ENCODE measurements around the gene BICD1. TPM values are rescaled to one million over a fixed set of nuclear protein-coding genes. Genes with fewer than 3 reads are reported as not detected.
A peak's percentile ranks its signal among the peaks of the same experiment; 100 is the strongest.

BICD1 gene
- total and polyA plus RNA-seq, 7 donors = 0.60 to 16.0 (median 9.4) TPM

GRCh38 chr12:32134101-32134888, 27.6 kb downstream of the BICD1 start:
- intact Hi-C loops (cut with DNase I) = no loop called here

GRCh38 chr12:32135967-32136366, 29.3 kb downstream of the BICD1 start:
- Histone ChIP-seq H3K36me3 (no peaks in the 10 kb centered on the region), H3K27ac (no peak overlapping the region), H3K4me1 (peaks cover 0 to 31% (median 11%) of the 10 kb centered on the region in 4 donors), H3K9me3 (no peaks in the 10 kb centered on the region), H3K4me3 (no peak overlapping the region), H3K27me3 (no peaks in the 10 kb centered on the region)
- intact Hi-C loops (cut with DNase I) = no loop called here
- TF ChIP-seq POLR2AphosphoS5 (IDR thresholded peaks at IDR 0.05) (no peak), POLR2A (IDR thresholded peaks at IDR 0.05) (no peak)
- no peak for DNase-seq
- WGBS, 2 donors = 57 to 83% methylated on average over 2 of the region's 2 CpGs

More at GRCh38 chr12:32134101-32134888, 27.6 kb downstream of the BICD1 start:
- H3K36me3 ChIP-seq = no peaks in the 10 kb centered on the region
- H3K9me3 ChIP-seq = no peaks in the 10 kb centered on the region
- H3K27me3 ChIP-seq = no peaks in the 10 kb centered on the region
- WGBS, 2 donors = 54 to 77% methylated on average over 8 of the region's 8 CpGs
- peaks cover 0 to 25% (median 11%) of the 10 kb centered on the region in 4 donors for H3K4me1 ChIP-seq
- H3K4me3 ChIP-seq = no peak overlapping the region
- DNase-seq = no peak
- TF ChIP-seq CTCF (IDR thresholded peaks at IDR 0.05) (no peak), POLR2A (IDR thresholded peaks at IDR 0.05) (no peak), POLR2AphosphoS5 (IDR thresholded peaks at IDR 0.05) (no peak), EP300 (IDR thresholded peaks at IDR 0.05) (no peak)
- peak overlapping the region in 3 of 4 donors; percentile 30 to 62 (median 48) for H3K27ac ChIP-seq

GRCh38 chr12:32136404-32136803, 29.8 kb downstream of the BICD1 start:
- Histone ChIP-seq H3K4me3 (no peak overlapping the region), H3K36me3 (no peaks in the 10 kb centered on the region), H3K4me1 (peaks cover 0 to 31% (median 11%) of the 10 kb centered on the region in 4 donors), H3K9me3 (no peaks in the 10 kb centered on the region), H3K27ac (no peak overlapping the region), H3K27me3 (no peaks in the 10 kb centered on the region)
- 73 to 91% methylated on average over 4 of the region's 4 CpGs for WGBS, 2 donors
- DNase-seq = no peak
- intact Hi-C loops (cut with DNase I) = no loop called here
- TF ChIP-seq POLR2A (IDR thresholded peaks at IDR 0.05) (no peak), EP300 (IDR thresholded peaks at IDR 0.05) (no peak), CTCF (IDR thresholded peaks at IDR 0.05) (no peak), POLR2AphosphoS5 (IDR thresholded peaks at IDR 0.05) (no peak)

- TF ChIP-seq POLR2AphosphoS5 (IDR thresholded peaks at IDR 0.05) (peak in 2 of 4 donors; percentile 12 to 57), CTCF (IDR thresholded peaks at IDR 0.05) (no peak), POLR2A (IDR thresholded peaks at IDR 0.05) (no peak), EP300 (IDR thresholded peaks at IDR 0.05) (no peak)
- intact Hi-C loops (cut with DNase I) = no loop called here
- peaks cover 0 to 22% (median 7%) of the 10 kb centered on the region in 4 donors for H3K4me1 ChIP-seq
- H3K9me3 ChIP-seq = no peaks in the 10 kb centered on the region
- no peaks in the 10 kb centered on the region for H3K27me3 ChIP-seq
- no peak for DNase-seq
- WGBS, 2 donors = 20 to 49% methylated on average over 2 of the region's 2 CpGs
- peak overlapping the region; percentile 0 to 34 (median 21) for H3K4me3 ChIP-seq
- no peaks in the 10 kb centered on the region for H3K36me3 ChIP-seq
- peak overlapping the region in 2 of 4 donors; percentile 9 to 17 for H3K27ac ChIP-seq
Observed at GRCh38 chr12:32139064-32139421, 32.4 kb downstream of the BICD1 start.

- no peaks in the 10 kb centered on the region for H3K36me3 ChIP-seq
- no peak for DNase-seq
- H3K4me1 ChIP-seq = peaks cover 0 to 16% (median 3%) of the 10 kb centered on the region in 4 donors
- no peak for TF ChIP-seq POLR2AphosphoS5 (IDR thresholded peaks at IDR 0.05)
- TF ChIP-seq EP300 (IDR thresholded peaks at IDR 0.05) = no peak
- TF ChIP-seq CTCF (IDR thresholded peaks at IDR 0.05) = no peak
- TF ChIP-seq POLR2A (IDR thresholded peaks at IDR 0.05) = no peak
- intact Hi-C loops (cut with DNase I) = no loop called here
- no peaks in the 10 kb centered on the region for H3K9me3 ChIP-seq
- no peaks in the 10 kb centered on the region for H3K27me3 ChIP-seq
- 95 to 96% methylated on average over 12 of the region's 12 CpGs for WGBS, 2 donors
- H3K4me3 ChIP-seq = peak overlapping the region in 1 of 4 donors; percentile 3
- H3K27ac ChIP-seq = no peak overlapping the region
Observed at GRCh38 chr12:32140877-32141276, 34.2 kb downstream of the BICD1 start.
